ENCODE measurements around the gene GPX6. TPM values are rescaled to one million over a fixed set of nuclear protein-coding genes. Genes with fewer than 3 reads are reported as not detected.
A peak's percentile ranks its signal among the peaks of the same experiment; 100 is the strongest.
"Not testable (repeated sequence)": the region's sequence is repeated elsewhere in the genome, so short reads cannot be mapped to it uniquely, and the experiment has no call there.

GPX6 gene
- total RNA-seq, 6 experiments from 2014 or later: not detected

GRCh38 chr6:28485482-28485881 is 30.1 kb downstream of the GPX6 start:
- no peak overlapping the region for H3K27ac Mint-ChIP-seq
- no peak overlapping the region for H3K4me3 Mint-ChIP-seq
- no peak for TF ChIP-seq CTCF (IDR thresholded peaks at IDR 0.05)
- no peak for DNase-seq
- H3K9me3 Mint-ChIP-seq: no peaks in the 10 kb centered on the region
- peaks cover 15% of the 10 kb centered on the region for H3K4me1 Mint-ChIP-seq (ENCODE audit: low read depth)
- no peaks in the 10 kb centered on the region for H3K36me3 Mint-ChIP-seq (ENCODE audit: low read depth)
- H3K27me3 Mint-ChIP-seq (ENCODE audit: insufficient read depth): peaks cover 11% of the 10 kb centered on the region

GRCh38 chr6:28480253-28480932 is 35.2 kb downstream of the GPX6 start:
- no peaks in the 10 kb centered on the region for H3K9me3 Mint-ChIP-seq
- H3K27me3 Mint-ChIP-seq (ENCODE audit: insufficient read depth): peaks cover 20% of the 10 kb centered on the region
- no peaks in the 10 kb centered on the region for H3K36me3 Mint-ChIP-seq (ENCODE audit: low read depth)
- no peak overlapping the region for H3K27ac Mint-ChIP-seq
- TF ChIP-seq CTCF (IDR thresholded peaks at IDR 0.05): no peak
- no peak overlapping the region for H3K4me3 Mint-ChIP-seq
- DNase-seq: no peak
- peaks cover 5% of the 10 kb centered on the region; the same call in 1 of the 2 replicates for H3K4me1 Mint-ChIP-seq (ENCODE audit: low read depth)

- no peak for TF ChIP-seq CTCF (IDR thresholded peaks at IDR 0.05)
- H3K27me3 Mint-ChIP-seq (ENCODE audit: insufficient read depth): peaks cover 20% of the 10 kb centered on the region
- H3K9me3 Mint-ChIP-seq: no peaks in the 10 kb centered on the region
- no peak overlapping the region for H3K27ac Mint-ChIP-seq
- DNase-seq: no peak
- no peak overlapping the region for H3K4me3 Mint-ChIP-seq
- no peaks in the 10 kb centered on the region for H3K36me3 Mint-ChIP-seq (ENCODE audit: low read depth)
- H3K4me1 Mint-ChIP-seq (ENCODE audit: low read depth): peaks cover 5% of the 10 kb centered on the region; the same call in 1 of the 2 replicates
These were observed 37.1 kb downstream of the GPX6 start for GRCh38 chr6:28478518-28478917.

GRCh38 chr6:28474441-28475219 is 41.0 kb downstream of the GPX6 start:
- Mint-ChIP-seq H3K9me3 (no peaks in the 10 kb centered on the region), H3K36me3 (ENCODE audit: low read depth) (no peaks in the 10 kb centered on the region), H3K4me1 (ENCODE audit: low read depth) (peaks cover 5% of the 10 kb centered on the region; the same call in 1 of the 2 replicates), H3K27me3 (ENCODE audit: insufficient read depth) (peaks cover 11% of the 10 kb centered on the region), H3K4me3 (peak overlapping the region; percentile 90), H3K27ac (no peak overlapping the region)
- peak; percentile 92 for DNase-seq
- no peak for TF ChIP-seq CTCF (IDR thresholded peaks at IDR 0.05)

- not testable (repeated sequence) for H3K36me3 Mint-ChIP-seq (ENCODE audit: low read depth); H3K27me3 Mint-ChIP-seq (ENCODE audit: insufficient read depth); H3K4me3 Mint-ChIP-seq; H3K27ac Mint-ChIP-seq; H3K9me3 Mint-ChIP-seq; H3K4me1 Mint-ChIP-seq (ENCODE audit: low read depth); DNase-seq
These were observed 46.3 kb downstream of the GPX6 start for GRCh38 chr6:28469153-28469745.

- Mint-ChIP-seq H3K9me3 (peaks cover 5% of the 10 kb centered on the region; the same call in 1 of the 2 replicates), H3K27me3 (ENCODE audit: insufficient read depth) (no peaks in the 10 kb centered on the region), H3K27ac (no peak overlapping the region), H3K4me1 (ENCODE audit: low read depth) (no peaks in the 10 kb centered on the region), H3K36me3 (ENCODE audit: low read depth) (no peaks in the 10 kb centered on the region), H3K4me3 (no peak overlapping the region)
- DNase-seq: no peak
- no peak for TF ChIP-seq CTCF (IDR thresholded peaks at IDR 0.05)
These were observed 47.5 kb downstream of the GPX6 start for GRCh38 chr6:28468056-28468455.
